ENCODE results near the gene ADGRB3. TPM values are rescaled to one million over a fixed set of nuclear protein-coding genes. Genes with fewer than 3 reads are reported as not detected.
"Not testable (repeated sequence)": the region's sequence is repeated elsewhere in the genome, so short reads cannot be mapped to it uniquely, and the experiment has no call there.

Gene ADGRB3
- total RNA-seq, 1 donor from 2014 or later, result 0.20 TPM

- no peak for ATAC-seq
Measured at GRCh38 chr6:68958327-68958726, 323.2 kb downstream of the ADGRB3 start.

GRCh38 chr6:68967549-68968300 is 332.6 kb downstream of the ADGRB3 start:
- peak; percentile 64 for ATAC-seq

- no peak for ATAC-seq
Measured at GRCh38 chr6:68968301-68968649, 333.2 kb downstream of the ADGRB3 start.

GRCh38 chr6:68973066-68973465 is 338.0 kb downstream of the ADGRB3 start:
- no peak for ATAC-seq

GRCh38 chr6:68975064-68975463 is 340.0 kb downstream of the ADGRB3 start:
- no peak for ATAC-seq

- ATAC-seq, result no peak
Measured at GRCh38 chr6:68975816-68976215, 340.7 kb downstream of the ADGRB3 start.

GRCh38 chr6:68976260-68976659 is 341.2 kb downstream of the ADGRB3 start:
- ATAC-seq, result no peak

GRCh38 chr6:68978411-68978810 is 343.3 kb downstream of the ADGRB3 start:
- ATAC-seq, result no peak

- not testable (repeated sequence) for ATAC-seq
Measured at GRCh38 chr6:68981668-68982067, 346.6 kb downstream of the ADGRB3 start.

- no peak for ATAC-seq
Measured at GRCh38 chr6:68988698-68989097, 353.6 kb downstream of the ADGRB3 start.

- no peak for ATAC-seq
Measured at GRCh38 chr6:68990317-68990716, 355.2 kb downstream of the ADGRB3 start.

- ATAC-seq, result no peak
Measured at GRCh38 chr6:68993911-68994310, 358.8 kb downstream of the ADGRB3 start.

- ATAC-seq, result no peak
Measured at GRCh38 chr6:68994521-68994920, 359.4 kb downstream of the ADGRB3 start.

GRCh38 chr6:69005199-69005598 is 370.1 kb downstream of the ADGRB3 start:
- ATAC-seq, result no peak

- ATAC-seq, result no peak
Measured at GRCh38 chr6:69007781-69008180, 372.7 kb downstream of the ADGRB3 start.

- no peak for ATAC-seq
Measured at GRCh38 chr6:69012211-69012610, 377.1 kb downstream of the ADGRB3 start.

- no peak for ATAC-seq
Measured at GRCh38 chr6:69012876-69013275, 377.8 kb downstream of the ADGRB3 start.

- no peak for ATAC-seq
Measured at GRCh38 chr6:69018906-69019305, 383.8 kb downstream of the ADGRB3 start.

- ATAC-seq, result no peak
Measured at GRCh38 chr6:69019832-69020231, 384.8 kb downstream of the ADGRB3 start.

- no peak for ATAC-seq
Measured at GRCh38 chr6:69022993-69023392, 387.9 kb downstream of the ADGRB3 start.

- no peak for ATAC-seq
Measured at GRCh38 chr6:69026243-69026642, 391.2 kb downstream of the ADGRB3 start.

GRCh38 chr6:69026715-69027114 is 391.6 kb downstream of the ADGRB3 start:
- ATAC-seq, result no peak

GRCh38 chr6:69027861-69028260 is 392.8 kb downstream of the ADGRB3 start:
- ATAC-seq, result no peak

GRCh38 chr6:69038841-69039240 is 403.8 kb downstream of the ADGRB3 start:
- no peak for ATAC-seq

GRCh38 chr6:69042297-69042696 is 407.2 kb downstream of the ADGRB3 start:
- no peak for ATAC-seq
